Transverse colon (tissue), 4 donors: Measurements from ENCODE around the gene JOSD1. TPM values are rescaled to one million over a fixed set of nuclear protein-coding genes. Genes with fewer than 3 reads are reported as not detected.

Source experiments
- DNase-seq: peaks from one replicate; pipeline ENCODE4 v3.0.0-alpha.2; 2019
- H3K27ac ChIP-seq, 4 donors: fragments of 200-600 bp; sonication (generic); 2 replicates each; pipeline ENCODE4 v1.5.1; 2016 to 2018; ENCODE audit warnings: inconsistent platforms in 4 of 4
- H3K27me3 ChIP-seq: fragments of 200-600 bp; sonication (generic); 2 replicates; pipeline ENCODE4 v1.5.1; 2017; ENCODE audit warnings: inconsistent platforms
- H3K36me3 ChIP-seq, 4 donors: fragments of 200-600 bp; sonication (generic); 2 replicates each; pipeline ENCODE4 v1.5.1; 2017 to 2019; ENCODE audit warnings: inconsistent platforms in 4 of 4
- H3K4me1 ChIP-seq, 4 donors: fragments of 200-600 bp; sonication (generic); 2 replicates each; pipeline ENCODE4 v1.5.1; 2017 to 2020; ENCODE audit warnings: inconsistent platforms in 4 of 4
- H3K4me3 ChIP-seq, 4 donors: fragments of 200-600 bp; sonication (generic); 1 replicate in 1 of 4; 2 replicates in 3 of 4; pipeline versions ENCODE4 v1.5.1 to v1.6.1; 2017 to 2019; ENCODE audit warnings: inconsistent platforms in 4 of 4
- H3K9me3 ChIP-seq, 2 donors: fragments of 200-600 bp; sonication (generic); 2 replicates each; pipeline ENCODE4 v1.5.1; 2017 to 2019; ENCODE audit warnings: inconsistent platforms in 2 of 2
- EP300 ChIP-seq: sonication (generic); formaldehyde crosslinking; IDR thresholded peaks from one replicate; pipeline ENCODE4 v1.6.1; 2017; ENCODE audit warnings: antibody characterized with exemption, low read depth
- POLR2A ChIP-seq: fragments of 450-650 bp; IDR thresholded peaks from one replicate; pipeline ENCODE4 v1.6.1; 2016; ENCODE audit warnings: antibody characterized with exemption, mild to moderate bottlenecking, moderate library complexity
- POLR2AphosphoS5 ChIP-seq, 3 donors: sonication (generic); formaldehyde crosslinking; IDR thresholded peaks; one replicate each; pipeline ENCODE4 v1.6.1; 2016; ENCODE audit warnings: antibody characterized with exemption in 3 of 3
- WGBS, 2 donors: methylation state at CpG; one replicate each; pipeline ENCODE4 v1.1.5; 2018; ENCODE audit warnings: low coverage in 1 of 2; 5-methylcytosine and 5-hydroxymethylcytosine counted together
- in situ Hi-C, 4 donors: fragments of 200-750 bp; cut with MboI; loops; one replicate each; pipeline versions ENCODE4 v1.15.0 to v1.15.1; 2017; ENCODE audit warnings: low sequenced_read_pairs in 3 of 4, low pct_ligation_motif_present in 1 of 4, low pct_unique_long_range_greater_than_20kb in 1 of 4
- intact Hi-C: fragments of 100-400 bp; cut with DNase I; formaldehyde crosslinking; loops from one replicate; pipeline ENCODE4 v1.15.1; 2023; ENCODE audit warnings: low total_unique reads
- total RNA-seq, 4 donors: library from RNA; depleted of rRNA; stranded (reverse); fragments of >200 nt; gene quantifications; one replicate each; pipeline ENCODE4 v1.1.0, GENCODE V29; 2016
- TF ChIP-seq, protein P1 (sequence below), 5 experiments: fragments of 200-600 bp in 3 of 5; fragments of 450-650 bp in 2 of 5; sonication (generic) in 3 of 5; IDR thresholded peaks; 1 replicate in 2 of 5; 2 replicates in 3 of 5; pipeline ENCODE4 v1.5.1; 2016 to 2017; ENCODE audit warnings: antibody characterized with exemption in 5 of 5, inconsistent platforms in 3 of 5, mild to moderate bottlenecking in 2 of 5, moderate library complexity in 1 of 5

JOSD1 gene
- total RNA-seq, 4 donors from 2014 or later: 34.6 to 189 (median 138) TPM

DNA sequence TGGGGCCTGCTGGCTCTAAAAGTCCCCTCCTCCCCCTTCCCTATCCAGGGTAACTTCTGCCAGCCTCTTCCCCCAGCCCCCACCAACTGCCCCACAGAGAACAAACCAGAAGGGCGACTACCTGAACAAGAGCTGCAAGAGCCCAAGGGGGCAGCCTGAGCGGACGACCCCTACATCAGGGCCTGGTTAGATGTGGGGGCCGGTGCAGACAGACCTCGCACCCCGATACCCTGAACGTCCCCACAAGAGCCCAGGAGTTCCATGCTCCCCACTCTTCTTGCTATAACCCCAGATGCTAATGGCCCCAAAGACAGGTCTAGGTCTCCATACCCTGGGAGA is 34.4 kb upstream of the JOSD1 start:
- Histone ChIP-seq H3K27me3 (no peaks in the 10 kb centered on the region), H3K9me3 (no peaks in the 10 kb centered on the region), H3K27ac (peak overlapping the region in 3 of 4 donors; percentile 64 to 80 (median 72)), H3K36me3 (peaks cover 0 to 44% (median 25%) of the 10 kb centered on the region in 4 donors), H3K4me1 (peaks cover 16 to 21% (median 20%) of the 10 kb centered on the region in 4 donors), H3K4me3 (no peak overlapping the region)
- DNase-seq: no peak
- TF ChIP-seq POLR2AphosphoS5 (IDR thresholded peaks at IDR 0.05): no peak
- intact Hi-C loops (no loop called here), in situ Hi-C loops (no loop called here)
- 90% methylated on average over 7 of the region's 7 CpGs; no CpG with 5 or more reads in 1 of the 2 donors for WGBS, 2 donors

DNA sequence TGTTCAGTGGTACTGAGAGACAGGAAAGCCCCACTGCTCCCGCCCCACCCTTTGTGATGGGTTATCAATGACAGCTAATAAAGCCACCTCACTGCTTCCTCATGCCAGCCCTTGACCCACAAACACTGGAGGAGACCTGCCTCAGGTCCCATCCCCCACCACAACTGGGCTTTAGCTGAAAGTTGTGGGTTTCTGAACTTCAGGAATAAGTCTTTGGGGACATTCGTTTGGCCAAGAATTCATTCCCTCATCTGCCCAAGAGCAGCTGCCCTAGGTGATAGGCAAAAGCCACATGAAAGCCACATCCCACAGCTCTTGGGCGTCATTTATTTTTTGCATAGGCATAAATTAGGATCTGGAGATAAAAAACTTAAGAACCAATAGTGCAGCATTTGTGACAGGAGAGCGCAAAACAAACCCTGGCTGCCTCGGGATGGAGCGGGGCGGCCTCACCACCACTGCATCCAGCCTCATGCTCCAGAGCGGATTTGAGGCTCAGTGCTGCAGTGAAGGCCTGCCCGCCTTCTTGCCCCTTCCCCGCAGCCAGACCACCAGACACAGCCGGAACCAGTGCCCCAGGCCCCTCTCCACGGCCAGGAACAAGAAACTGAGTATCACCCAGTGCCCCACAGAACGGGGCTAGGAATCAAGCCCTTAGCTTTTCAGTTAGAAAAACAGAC is 33.8 kb upstream of the JOSD1 start:
- no peak overlapping the region for H3K4me3 ChIP-seq
- TF ChIP-seq, protein P1, sequence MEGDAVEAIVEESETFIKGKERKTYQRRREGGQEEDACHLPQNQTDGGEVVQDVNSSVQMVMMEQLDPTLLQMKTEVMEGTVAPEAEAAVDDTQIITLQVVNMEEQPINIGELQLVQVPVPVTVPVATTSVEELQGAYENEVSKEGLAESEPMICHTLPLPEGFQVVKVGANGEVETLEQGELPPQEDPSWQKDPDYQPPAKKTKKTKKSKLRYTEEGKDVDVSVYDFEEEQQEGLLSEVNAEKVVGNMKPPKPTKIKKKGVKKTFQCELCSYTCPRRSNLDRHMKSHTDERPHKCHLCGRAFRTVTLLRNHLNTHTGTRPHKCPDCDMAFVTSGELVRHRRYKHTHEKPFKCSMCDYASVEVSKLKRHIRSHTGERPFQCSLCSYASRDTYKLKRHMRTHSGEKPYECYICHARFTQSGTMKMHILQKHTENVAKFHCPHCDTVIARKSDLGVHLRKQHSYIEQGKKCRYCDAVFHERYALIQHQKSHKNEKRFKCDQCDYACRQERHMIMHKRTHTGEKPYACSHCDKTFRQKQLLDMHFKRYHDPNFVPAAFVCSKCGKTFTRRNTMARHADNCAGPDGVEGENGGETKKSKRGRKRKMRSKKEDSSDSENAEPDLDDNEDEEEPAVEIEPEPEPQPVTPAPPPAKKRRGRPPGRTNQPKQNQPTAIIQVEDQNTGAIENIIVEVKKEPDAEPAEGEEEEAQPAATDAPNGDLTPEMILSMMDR (IDR thresholded peaks at IDR 0.05): no peak
- no peak for TF ChIP-seq POLR2A
- peak overlapping the region; percentile 64 to 80 (median 68) for H3K27ac ChIP-seq
- 86 to 90% methylated on average over 2 to 13 of the region's 13 CpGs for WGBS, 2 donors
- no peaks in the 10 kb centered on the region for H3K27me3 ChIP-seq
- in situ Hi-C loops: no loop called here
- intact Hi-C loops: no loop called here
- peaks cover 0 to 43% (median 23%) of the 10 kb centered on the region in 4 donors for H3K36me3 ChIP-seq
- H3K9me3 ChIP-seq: no peaks in the 10 kb centered on the region
- no peak for DNase-seq
- H3K4me1 ChIP-seq: peaks cover 16 to 21% (median 20%) of the 10 kb centered on the region in 4 donors

DNA sequence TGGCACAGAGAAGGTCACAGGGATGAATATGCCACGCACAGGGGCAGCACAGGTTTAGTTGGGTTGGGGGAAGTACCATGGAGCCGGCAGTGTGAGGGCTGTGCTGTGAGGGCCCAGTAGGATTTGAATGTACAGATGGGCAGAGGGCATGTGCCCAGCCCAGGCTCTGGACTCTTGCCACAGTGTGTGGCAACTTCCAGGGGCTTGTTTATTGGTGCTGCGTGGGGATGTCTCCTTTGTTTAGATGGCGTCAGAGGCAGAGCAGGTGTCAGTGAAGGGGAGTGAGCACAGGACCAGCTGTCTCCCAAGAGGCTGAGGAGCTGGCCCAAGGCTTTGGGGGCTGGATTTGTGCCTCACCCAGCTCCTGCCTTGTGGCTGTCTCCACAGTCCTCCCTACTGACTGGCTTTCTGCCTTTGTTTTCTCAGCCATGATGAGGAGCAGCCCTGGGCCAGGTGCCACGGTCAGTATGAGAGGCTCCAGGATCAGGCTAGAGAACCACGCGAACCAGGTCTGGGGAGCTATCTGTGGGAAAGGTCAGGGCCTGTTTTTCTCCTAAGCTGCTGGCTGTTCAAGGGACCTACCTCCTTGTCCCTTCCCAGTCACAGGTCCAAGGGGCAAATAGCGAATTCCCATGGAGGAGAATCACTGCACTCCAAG is 33.1 kb upstream of the JOSD1 start:
- Histone ChIP-seq H3K9me3 (no peaks in the 10 kb centered on the region), H3K4me1 (peaks cover 16 to 21% (median 20%) of the 10 kb centered on the region in 4 donors), H3K27me3 (no peaks in the 10 kb centered on the region), H3K36me3 (peaks cover 0 to 43% (median 23%) of the 10 kb centered on the region in 4 donors), H3K27ac (peak overlapping the region; percentile 64 to 80 (median 68)), H3K4me3 (no peak overlapping the region)
- DNase-seq: peak; percentile 42
- WGBS, 2 donors: 65% methylated on average over 8 of the region's 8 CpGs; no CpG with 5 or more reads in 1 of the 2 donors
- TF ChIP-seq EP300 (peak; percentile 41), POLR2AphosphoS5 (IDR thresholded peaks at IDR 0.05) (peak in 1 of 3 donors; percentile 39), POLR2A (no peak)
- in situ Hi-C loops: no loop called here
- intact Hi-C loops: no loop called here

DNA sequence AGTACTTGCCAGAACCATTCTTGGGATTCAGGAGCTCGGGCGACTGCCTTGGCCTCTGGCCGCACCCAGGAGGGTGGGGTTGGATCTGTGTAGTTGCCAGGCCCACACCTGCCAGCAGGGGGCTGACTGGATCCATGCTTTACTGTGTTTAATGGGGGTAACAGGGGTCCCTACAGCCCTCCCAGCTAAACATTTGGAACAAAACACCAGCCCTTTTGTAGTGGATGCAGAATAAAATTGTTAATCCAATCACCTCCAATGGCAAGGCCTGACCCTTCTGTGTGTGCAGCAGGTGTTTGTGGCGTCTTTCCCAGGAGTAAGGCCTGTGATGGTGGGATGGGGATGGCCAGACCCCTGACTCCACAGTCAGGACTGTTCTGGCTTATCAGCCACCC is 32.6 kb upstream of the JOSD1 start:
- DNase-seq: peak; percentile 70
- intact Hi-C loops: no loop called here
- 31% methylated on average over 4 of the region's 4 CpGs; no CpG with 5 or more reads in 1 of the 2 donors for WGBS, 2 donors
- H3K4me3 ChIP-seq: no peak overlapping the region
- TF ChIP-seq POLR2A: no peak
- TF ChIP-seq, protein P1 (IDR thresholded peaks at IDR 0.05): peak; percentile 76 to 89 (median 85)
- peak overlapping the region; percentile 64 to 80 (median 68) for H3K27ac ChIP-seq
- peaks cover 0 to 43% (median 24%) of the 10 kb centered on the region in 4 donors for H3K36me3 ChIP-seq
- in situ Hi-C loops: no loop called here
- no peaks in the 10 kb centered on the region for H3K27me3 ChIP-seq
- H3K9me3 ChIP-seq: no peaks in the 10 kb centered on the region
- H3K4me1 ChIP-seq: peaks cover 16 to 21% (median 20%) of the 10 kb centered on the region in 4 donors

DNA sequence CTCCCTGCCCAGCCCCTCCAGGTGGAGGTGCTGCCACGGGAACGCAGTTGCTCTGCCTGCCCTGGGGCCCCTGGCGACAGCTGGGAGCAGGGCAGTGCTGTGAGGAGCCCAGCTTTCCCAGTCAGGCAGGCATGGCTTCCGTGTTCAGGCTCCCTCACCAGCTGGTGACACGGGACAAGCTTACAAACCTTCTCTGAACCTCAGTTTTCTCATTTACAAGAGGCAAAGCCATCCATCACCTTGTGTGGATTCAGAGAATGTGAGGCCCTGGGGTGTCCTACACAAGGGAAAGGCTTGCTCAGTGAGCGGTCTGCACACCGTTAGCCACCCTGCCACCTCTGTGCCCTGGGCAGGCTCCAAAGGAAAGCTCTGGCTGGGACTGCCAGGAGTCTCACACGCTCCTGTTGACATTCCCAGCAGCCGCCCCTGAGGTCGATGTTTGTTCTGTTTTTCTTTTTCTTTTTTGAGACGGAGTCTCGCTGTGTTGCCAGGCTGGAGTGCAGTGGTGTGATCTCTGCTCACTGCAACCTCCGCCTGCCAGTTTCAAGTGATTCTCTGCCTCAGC is 31.6 kb upstream of the JOSD1 start:
- H3K4me1 ChIP-seq: peaks cover 16 to 21% (median 20%) of the 10 kb centered on the region in 4 donors
- no peak for DNase-seq

More for the DNA sequence above, 31.6 kb upstream of the JOSD1 start:
- peaks cover 0 to 43% (median 23%) of the 10 kb centered on the region in 4 donors for H3K36me3 ChIP-seq
- in situ Hi-C loops (no loop called here), intact Hi-C loops (no loop called here)
- no peaks in the 10 kb centered on the region for H3K27me3 ChIP-seq
- no peaks in the 10 kb centered on the region for H3K9me3 ChIP-seq
- no peak overlapping the region for H3K4me3 ChIP-seq
- 67 to 78% methylated on average over 3 to 11 of the region's 13 CpGs for WGBS, 2 donors
- peak in 2 of 3 donors; percentile 2 to 36 for TF ChIP-seq POLR2AphosphoS5 (IDR thresholded peaks at IDR 0.05)
- no peak for TF ChIP-seq EP300
- H3K27ac ChIP-seq: peak overlapping the region; percentile 64 to 80 (median 68)
